BJ (cell line): ENCODE results near the gene ZNF536. TPM values are rescaled to one million over a fixed set of nuclear protein-coding genes. Genes with fewer than 3 reads are reported as not detected.
"Not testable (repeated sequence)": the region's sequence is repeated elsewhere in the genome, so short reads cannot be mapped to it uniquely, and the experiment has no call there.

ENCODE experiments used
- CTCF ChIA-PET: fragments of 350-600 bp; formaldehyde crosslinking; extraction: SDS; loops from one replicate; lab custom pipeline; 2021; ENCODE audit warnings: antibody characterized with exemption, inconsistent platforms; lab: Yijun Ruan, JAX
- POLR2A ChIA-PET: fragments of 300-600 bp; sonication (Branson Sonifier 250); formaldehyde crosslinking; extraction: SDS; loops from one replicate; lab custom pipeline; 2021; ENCODE audit warnings: antibody characterized with exemption; lab: Charles Lee
- DNase-seq: peaks from one replicate; pipeline ENCODE4 v3.0.0-alpha.2; 2011; ENCODE audit warnings: low read depth
- H3K27me3 ChIP-seq: 2 replicates; pipeline ENCODE4 v1.6.0; 2011; ENCODE audit warnings: low read length; ENCODE audit not compliant: control insufficient read depth, insufficient read depth
- H3K36me3 ChIP-seq: 2 replicates; pipeline ENCODE4 v1.5.1; 2011; ENCODE audit warnings: low read length; ENCODE audit not compliant: control insufficient read depth, insufficient read depth
- H3K4me3 ChIP-seq: 2 replicates; pipeline ENCODE4 v1.5.1; 2011; ENCODE audit warnings: low read depth, mild to moderate bottlenecking, control low read depth, low read length
- polyA plus RNA-seq: library from polyadenylated mRNA; depleted of rRNA; stranded (reverse); fragments of >200 nt; gene quantifications from 2 replicates; pipeline ENCODE4 v1.2.3, GENCODE V29; 2011
- TF ChIP-seq, protein P1 (sequence below): IDR thresholded peaks from 2 replicates; pipeline ENCODE4 v1.5.1; 2011; ENCODE audit warnings: low read depth, mild to moderate bottlenecking, control low read depth, inconsistent platforms, low read length, moderate library complexity; ENCODE audit not compliant: insufficient read depth

ZNF536 gene
- polyA plus RNA-seq, 1 experiment = not detected

DNA sequence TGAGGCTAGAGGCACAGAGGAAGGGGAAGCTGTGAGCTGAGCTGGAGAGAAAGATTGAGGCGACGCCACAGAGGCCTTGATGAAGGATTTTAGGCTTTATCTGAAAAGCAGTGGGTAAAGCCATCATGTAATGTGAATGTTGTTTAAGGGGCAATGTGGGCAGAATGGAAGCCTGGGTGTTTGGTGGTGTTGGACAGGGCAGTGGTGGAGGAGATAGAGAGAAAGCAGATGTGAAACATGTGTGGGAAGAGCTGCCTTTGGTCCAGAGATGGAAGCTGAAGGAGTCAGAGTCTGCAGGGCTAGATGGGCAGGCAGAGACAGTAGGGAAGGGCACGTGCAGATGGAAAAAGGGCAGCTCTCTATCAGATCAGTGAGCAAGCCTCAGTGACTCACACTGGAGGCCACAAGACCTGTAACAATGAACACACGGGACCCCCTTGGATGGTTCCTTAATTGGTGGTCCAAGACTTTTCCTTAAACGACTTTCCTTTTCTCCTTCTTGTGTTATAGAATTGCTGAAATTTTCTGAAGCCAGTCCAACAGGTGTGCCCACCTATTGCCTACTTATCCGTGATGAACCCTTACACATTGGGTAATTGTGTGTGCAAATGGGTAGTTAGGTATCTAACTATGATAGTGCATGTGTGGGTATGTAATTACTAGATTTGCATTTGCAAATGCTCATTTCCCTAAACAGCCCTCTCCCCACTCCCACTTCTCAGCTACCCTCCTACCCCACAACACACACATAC lies 21.7 kb downstream of the ZNF536 start:
- CTCF ChIA-PET = interaction anchor here (0.6 kb wide), 1 partner anchor 9 kb away, joined by 3 read pairs; no protein-coding TSS in a partner anchor

DNA sequence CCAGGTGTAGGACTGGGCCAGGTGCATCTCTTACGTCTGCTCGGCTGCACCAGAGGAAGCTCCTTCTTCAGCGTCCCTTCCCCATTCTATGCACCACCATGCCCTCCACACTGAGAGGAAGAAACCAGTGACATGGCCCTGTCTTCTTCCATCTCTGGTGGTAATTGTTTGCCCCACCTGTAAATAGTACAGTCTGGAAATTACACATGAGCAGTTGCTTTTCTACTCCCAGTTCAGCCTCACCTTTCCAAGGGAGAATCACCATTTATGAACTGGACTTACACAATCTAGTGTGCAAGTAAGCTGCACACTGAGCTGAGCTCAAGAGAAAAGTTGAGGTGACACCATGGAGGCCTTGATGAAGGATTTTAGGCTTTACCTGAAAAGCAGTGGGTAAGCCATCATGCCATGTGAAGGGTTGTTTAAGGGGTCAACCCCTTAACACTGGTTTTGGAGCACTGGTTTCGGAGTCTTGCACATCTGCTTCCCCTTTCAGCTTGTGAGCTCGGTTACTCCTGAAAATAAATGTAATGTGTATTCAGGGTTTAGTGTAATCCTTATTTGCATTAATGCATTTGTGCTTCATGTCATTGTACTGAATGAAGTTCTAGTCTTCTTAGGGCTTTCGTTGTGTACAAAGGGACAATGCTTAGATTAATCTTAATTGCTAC lies 22.4 kb downstream of the ZNF536 start:
- no peaks in the 10 kb centered on the region for H3K36me3 ChIP-seq
- CTCF ChIA-PET = no interaction called here
- POLR2A ChIA-PET = no interaction called here
- H3K4me3 ChIP-seq = no peak overlapping the region
- no peaks in the 10 kb centered on the region for H3K27me3 ChIP-seq
- DNase-seq = no peak
- TF ChIP-seq, protein P1, sequence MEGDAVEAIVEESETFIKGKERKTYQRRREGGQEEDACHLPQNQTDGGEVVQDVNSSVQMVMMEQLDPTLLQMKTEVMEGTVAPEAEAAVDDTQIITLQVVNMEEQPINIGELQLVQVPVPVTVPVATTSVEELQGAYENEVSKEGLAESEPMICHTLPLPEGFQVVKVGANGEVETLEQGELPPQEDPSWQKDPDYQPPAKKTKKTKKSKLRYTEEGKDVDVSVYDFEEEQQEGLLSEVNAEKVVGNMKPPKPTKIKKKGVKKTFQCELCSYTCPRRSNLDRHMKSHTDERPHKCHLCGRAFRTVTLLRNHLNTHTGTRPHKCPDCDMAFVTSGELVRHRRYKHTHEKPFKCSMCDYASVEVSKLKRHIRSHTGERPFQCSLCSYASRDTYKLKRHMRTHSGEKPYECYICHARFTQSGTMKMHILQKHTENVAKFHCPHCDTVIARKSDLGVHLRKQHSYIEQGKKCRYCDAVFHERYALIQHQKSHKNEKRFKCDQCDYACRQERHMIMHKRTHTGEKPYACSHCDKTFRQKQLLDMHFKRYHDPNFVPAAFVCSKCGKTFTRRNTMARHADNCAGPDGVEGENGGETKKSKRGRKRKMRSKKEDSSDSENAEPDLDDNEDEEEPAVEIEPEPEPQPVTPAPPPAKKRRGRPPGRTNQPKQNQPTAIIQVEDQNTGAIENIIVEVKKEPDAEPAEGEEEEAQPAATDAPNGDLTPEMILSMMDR = no peak

More for the DNA sequence above, 21.7 kb downstream of the ZNF536 start:
- Histone ChIP-seq H3K27me3 (no peaks in the 10 kb centered on the region), H3K36me3 (no peaks in the 10 kb centered on the region), H3K4me3 (no peak overlapping the region)
- TF ChIP-seq, protein P1 = no peak
- POLR2A ChIA-PET = no interaction called here
- no peak for DNase-seq

DNA sequence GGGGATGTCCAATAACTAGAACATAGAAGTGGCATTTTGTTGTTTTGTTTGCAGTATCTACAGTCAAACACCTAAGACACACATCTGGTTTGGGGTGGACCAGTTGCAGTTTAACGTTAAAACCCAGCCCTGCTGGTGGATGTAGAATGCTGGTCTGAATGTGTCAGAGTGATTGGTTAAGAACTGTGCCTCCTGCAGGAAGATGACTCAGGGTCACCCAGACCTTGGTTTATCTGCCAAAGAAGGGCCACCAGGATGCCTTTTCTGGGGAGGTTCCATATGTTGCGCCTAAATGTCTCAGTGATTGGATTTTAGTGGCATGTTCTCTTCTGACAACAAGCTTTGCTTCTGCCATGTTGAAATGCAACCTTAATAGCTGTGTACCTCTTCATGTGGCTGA lies 23.1 kb downstream of the ZNF536 start:
- CTCF ChIA-PET = no interaction called here
- POLR2A ChIA-PET = no interaction called here
- DNase-seq = no peak
- TF ChIP-seq, protein P1 = no peak
- Histone ChIP-seq H3K4me3 (no peak overlapping the region), H3K27me3 (no peaks in the 10 kb centered on the region), H3K36me3 (no peaks in the 10 kb centered on the region)

DNA sequence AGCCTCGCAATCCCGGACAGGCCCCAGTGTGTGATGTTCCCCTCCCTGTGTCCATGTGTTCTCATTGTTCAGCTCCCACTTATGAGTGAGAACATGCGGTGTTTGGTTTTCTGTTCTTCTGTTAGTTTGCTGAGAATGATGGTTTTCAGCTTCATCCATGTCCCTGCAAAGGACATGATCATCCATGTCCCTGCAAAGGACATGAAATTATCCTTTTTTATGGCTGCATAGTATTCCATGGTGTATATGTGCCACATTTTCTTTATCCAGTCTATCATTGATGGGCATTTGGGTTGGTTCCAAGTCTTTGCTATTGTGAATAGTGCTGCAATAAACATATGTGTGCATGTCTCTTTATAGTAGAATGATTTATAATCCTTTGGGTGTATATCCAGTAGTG lies 26.4 kb downstream of the ZNF536 start:
- H3K4me3 ChIP-seq, DNase-seq, H3K36me3 ChIP-seq, POLR2A ChIA-PET, H3K27me3 ChIP-seq: not testable (repeated sequence)
- CTCF ChIA-PET = interaction anchor here (0.6 kb wide), 1 partner anchor 91 kb away, joined by 3 read pairs; no protein-coding TSS in a partner anchor

DNA sequence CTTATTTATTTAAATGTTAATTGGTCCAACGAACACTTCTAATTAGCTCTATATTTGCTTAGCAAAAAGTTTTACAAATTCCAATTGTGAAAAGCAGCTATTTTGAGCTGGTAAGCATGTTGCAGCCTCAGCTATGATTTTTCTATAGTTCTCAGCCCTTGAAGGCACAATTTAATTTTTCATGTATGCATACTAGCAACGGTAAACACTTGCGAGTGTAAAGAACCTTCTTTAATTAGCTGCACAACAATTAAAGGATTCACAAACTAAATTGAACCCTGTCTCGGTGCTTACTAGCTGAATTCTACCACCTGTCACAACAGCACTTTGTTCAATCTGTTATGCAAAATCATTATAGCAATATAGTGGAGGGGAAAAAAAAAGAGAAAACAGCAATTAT lies 29.8 kb downstream of the ZNF536 start:
- Histone ChIP-seq H3K4me3 (no peak overlapping the region), H3K36me3 (no peaks in the 10 kb centered on the region), H3K27me3 (no peaks in the 10 kb centered on the region)
- no peak for DNase-seq
- POLR2A ChIA-PET = no interaction called here
- CTCF ChIA-PET = interaction anchor here (0.6 kb wide), 1 partner anchor 8 kb away, joined by 3 read pairs; no protein-coding TSS in a partner anchor
- TF ChIP-seq, protein P1 = no peak
